HG02884 (cell line): ENCODE results near the gene GRID2.
"Not testable (repeated sequence)": the region's sequence is repeated elsewhere in the genome, so short reads cannot be mapped to it uniquely, and the experiment has no call there.

Source experiments
- ATAC-seq: cut with Tn5 transposase; IDR thresholded peaks from one replicate; pipeline ENCODE4 v1.9.1; 2021; ENCODE audit warnings: mild to moderate bottlenecking, moderate library complexity; ENCODE audit not compliant: unreplicated experiment

Gene GRID2

DNA sequence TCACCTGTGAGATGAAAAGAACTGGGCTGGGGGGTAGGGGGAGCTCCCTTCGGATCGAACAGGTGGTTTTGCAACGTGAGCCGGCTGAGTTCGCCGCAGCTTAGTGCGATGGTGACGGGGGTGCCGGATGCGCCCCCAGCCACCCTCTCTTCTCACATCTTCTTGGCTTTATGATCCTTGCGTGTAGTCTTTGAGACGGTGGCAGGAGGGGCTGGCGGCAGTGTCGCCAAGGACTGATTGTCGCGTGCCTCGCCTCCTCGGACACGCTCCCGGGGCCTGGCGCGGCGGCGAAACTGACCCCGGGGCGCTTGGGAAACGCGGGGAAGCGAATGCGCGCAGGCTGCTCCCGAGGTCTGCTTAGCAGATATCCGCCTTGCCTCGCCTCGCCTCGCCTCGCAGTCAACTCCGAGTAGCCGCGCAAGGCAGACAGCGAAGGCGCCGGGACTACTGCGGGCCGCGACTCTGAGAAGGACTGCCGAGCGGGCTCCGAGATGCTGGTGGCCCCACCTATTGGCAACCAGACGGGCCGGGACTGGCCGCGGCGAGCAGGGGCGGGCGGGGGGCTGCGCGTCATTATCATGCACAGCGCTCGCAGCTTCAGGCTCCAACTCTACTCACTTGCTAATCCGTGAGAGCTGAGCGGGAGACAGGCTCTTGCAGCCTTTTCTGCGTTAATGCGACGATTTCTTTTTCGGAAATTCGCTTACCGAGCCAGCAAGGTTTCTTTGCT, 1.5 kb downstream of the GRID2 start:
- ATAC-seq, result no peak

DNA sequence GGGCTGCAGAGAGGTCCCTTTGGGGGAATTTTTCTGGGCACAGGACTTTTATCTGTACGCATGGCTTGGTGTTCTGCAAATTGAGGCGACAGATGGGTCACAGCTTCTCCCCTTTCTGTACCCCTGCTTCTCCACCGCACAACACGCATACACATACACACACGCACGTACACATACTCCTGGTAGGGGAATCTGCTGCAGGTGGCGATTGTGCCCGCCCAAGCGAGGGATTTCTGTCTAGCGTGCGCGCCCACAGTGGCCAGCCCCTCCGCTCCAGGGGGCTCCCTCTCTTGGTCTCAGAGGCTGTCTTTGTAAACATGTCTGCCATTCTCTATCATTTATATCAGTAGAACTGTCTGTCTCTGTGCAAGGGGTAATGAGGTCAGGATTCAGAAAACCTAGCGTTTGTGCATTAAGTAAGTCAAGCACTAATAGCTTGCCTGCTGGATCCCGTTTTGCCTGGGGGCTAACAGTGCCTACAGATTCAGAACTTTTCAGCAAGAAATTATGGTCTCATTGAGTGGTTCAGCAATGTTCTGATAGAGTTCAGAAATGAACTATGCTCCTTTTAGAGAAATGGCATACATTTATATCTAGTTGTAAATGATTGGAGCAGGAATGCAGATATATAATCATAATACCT, 2.2 kb downstream of the GRID2 start:
- ATAC-seq, result no peak

DNA sequence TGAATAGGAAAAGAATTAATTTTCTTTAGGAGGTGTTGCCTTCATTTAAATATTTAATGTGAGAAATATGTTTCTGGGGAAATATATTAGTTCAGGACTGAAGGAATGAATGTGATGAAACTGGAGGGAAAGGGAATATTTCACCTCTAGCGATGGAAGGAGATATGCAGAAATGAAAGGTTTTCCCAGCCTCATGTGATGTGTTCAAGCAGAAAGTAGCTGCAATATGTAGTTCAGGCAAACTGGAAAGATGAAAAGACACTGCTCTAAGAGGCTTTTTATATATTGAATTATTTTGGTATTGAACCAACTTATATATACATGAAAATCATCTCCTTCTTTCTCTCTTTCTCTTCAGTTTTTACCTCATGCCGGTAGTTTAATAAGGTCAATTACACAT, 3.4 kb downstream of the GRID2 start:
- no peak for ATAC-seq

DNA sequence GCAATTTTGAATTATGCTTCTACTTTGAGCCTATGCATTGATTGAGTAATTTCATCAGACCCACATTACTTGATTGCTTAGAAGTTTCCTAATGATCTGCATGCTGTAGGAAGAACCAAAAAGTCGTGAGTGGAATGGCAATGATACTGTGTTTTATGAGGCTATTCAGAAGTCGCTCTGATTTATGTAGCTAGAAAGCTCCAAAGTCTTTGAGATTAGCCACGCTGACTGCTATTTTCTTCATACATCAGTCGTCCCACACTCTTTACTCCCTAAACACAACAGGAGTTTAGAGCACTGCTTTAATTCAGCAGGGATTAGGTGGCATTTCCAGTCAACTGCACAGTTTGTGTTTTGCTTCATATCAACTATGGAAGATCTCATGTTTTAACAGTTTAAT, 4.1 kb downstream of the GRID2 start:
- no peak for ATAC-seq

DNA sequence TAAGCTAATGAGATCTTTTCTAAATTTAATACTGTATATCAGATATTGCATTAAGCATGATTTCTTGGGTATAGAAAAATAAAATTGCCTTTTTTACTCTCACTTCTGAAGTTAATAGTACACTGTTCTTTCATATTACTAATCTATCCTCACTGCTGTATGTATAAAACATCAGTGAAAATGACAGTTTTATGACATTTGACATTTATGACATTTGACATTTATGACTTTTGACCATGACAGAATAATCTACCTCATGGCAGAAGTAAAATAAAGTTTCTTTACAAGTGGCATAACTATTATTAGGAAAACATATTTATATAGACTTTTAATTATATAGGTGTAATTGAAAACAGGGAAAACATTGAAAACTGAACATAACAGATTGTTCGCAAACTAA, 13.3 kb downstream of the GRID2 start:
- ATAC-seq, result no peak

DNA sequence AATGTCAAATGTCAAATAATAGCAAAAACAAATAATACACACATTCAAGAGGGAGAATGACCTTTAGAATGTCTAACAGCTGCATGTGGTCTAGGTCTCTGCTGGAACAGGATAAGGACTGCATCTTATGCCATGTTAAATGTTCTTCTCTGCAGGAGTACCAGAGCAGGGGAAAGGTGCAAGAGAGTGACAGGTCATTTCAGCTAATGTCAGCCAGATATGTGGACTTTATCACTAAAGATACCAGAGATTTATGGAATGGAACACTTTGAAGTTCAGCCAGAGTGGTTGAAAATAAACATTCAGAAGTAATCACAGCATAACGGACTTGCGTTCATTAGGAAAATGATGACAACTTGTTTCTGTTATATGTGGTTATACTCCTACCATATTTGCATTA, 24.3 kb downstream of the GRID2 start:
- no peak for ATAC-seq

DNA sequence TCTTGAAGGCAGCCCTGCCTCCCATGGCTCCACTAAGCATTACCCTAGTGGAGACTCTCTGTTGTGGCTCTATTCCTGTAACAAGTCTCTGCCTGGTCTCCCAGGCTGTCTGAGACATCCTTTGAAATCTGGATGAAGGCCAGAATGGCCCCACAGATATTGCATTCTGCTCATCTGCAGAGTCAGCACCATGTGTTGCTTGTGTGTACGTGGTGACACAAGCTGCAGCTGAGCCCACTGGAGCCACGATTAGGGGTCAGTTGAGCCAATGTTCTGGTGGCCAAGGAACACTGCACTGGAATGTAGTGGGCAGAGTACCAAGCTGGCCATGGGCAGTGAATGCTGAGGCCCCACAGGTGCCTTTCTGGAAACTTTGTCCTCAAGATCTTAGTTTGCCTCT, 29.2 kb downstream of the GRID2 start:
- ATAC-seq, result no peak

DNA sequence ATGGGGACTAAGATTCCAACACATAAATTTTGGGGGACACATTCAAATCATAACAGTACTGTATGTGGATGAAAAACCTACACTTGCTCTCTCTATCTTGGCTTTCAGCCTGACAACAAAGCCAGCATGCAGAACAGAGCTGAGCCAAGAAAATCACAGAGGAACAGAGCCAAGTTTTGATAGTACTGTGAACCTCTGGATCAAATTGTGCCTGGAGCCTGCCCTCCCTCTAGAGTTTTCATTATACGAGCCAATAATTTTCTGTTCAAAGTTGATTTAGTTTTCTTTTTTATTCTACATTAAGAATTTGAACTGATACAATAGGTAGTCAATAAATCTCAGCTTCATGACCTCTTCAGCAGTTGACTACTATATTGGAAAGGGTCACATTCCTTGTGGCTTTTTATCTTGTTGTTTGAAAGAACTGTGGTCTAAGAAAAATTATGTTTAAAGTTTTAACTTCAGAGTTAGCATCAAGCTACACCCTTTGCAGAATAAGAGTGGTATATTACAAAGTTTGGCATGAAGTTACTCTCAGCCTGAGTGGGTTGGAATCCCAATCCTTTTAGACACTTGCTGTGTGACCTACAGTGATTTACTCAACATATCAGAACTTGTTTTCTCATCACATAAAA, 31.1 kb downstream of the GRID2 start:
- ATAC-seq, result no peak

DNA sequence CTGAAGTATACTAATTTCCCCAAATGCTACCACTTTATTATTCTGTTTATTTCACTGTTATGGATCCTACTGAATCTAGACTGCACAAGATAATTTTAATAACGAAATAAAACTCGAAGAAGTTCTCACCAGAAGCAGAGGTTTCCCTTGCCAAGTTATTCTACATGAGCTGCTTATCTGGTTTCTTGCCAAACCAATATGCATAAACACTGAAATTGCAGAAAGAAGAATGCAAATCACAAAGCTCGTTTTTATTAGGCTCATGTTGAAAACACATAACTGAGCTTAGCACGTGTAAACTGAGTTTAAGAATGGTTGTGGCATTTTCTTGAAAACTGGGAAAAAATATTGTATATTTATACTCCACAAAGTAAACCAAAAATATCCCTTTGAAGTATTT, 35.9 kb downstream of the GRID2 start:
- ATAC-seq, result no peak

DNA sequence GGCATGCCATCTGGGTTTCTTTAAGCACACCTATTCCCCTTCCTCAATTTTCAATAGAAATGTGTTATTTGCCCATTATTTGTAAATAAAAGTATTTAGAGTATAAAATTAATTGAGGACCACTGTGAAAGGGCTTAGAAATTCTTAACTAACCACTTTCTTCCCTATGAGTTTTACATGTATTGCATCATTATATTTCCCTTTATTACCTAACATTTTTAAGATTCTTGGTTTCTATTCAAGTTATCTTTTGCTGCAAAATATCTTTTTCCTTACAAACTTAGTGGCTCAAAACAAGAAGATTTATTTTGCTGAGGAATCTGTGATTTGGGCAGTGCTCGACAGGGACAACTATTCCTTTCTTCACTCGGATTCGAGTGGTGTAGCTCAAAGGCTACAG, 40.5 kb downstream of the GRID2 start:
- no peak for ATAC-seq

DNA sequence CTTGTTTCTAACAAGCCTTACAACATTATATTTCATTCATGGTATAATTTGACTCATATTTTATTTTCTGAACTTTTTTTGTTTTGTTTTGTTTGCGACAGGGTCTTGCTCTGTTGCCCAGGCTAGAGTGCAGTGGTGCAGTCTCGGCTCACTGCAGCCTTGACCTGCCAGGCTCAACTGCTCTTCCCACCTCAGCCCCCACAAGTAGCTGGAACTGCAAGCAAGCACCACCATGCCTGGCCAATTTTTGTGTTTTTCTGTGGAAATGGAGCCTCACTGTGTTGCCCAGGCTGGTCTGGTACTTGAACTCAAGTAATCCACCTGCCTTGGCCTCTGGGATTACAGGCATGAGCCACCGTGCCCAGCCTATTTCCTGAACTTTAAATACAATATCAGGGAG, 42.5 kb downstream of the GRID2 start:
- ATAC-seq, result no peak

DNA sequence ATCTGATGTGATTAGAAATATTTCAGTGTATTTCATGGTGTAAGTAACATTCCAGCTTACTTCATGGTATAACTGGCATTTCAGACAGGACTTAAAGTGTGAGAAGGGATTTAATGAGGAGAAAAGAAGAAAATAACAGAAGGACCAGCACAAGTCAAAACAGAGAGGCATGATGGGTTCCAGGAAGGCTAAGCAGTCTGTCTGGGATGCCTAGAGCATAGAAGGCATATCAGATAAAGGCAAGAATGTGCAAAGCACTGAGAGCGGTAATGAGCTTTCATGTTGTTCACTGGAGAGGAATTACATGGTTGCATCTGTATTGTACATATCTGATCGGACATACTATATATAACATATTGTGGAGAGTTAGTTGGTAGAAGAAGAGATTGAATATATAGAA, 54.2 kb downstream of the GRID2 start:
- no peak for ATAC-seq

DNA sequence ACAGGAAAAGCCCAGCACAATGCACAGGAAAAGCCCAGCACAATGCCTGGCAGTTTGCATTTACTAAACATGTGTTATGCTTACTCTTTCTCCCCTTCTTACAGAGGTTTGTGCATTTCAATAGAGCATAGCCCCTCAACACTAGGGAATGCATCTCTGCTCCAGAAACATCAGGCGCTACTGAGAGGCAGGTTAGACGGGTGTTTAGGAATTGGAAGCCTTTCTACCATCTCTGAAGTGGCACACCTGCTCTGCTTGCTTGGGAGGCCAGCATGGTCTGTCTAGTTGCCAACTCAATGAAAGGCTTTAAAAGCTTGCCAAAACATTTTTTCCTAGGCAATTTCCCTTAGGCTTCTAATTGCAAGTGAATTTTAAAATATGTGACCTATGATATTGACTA, 55.7 kb downstream of the GRID2 start:
- ATAC-seq, result no peak

DNA sequence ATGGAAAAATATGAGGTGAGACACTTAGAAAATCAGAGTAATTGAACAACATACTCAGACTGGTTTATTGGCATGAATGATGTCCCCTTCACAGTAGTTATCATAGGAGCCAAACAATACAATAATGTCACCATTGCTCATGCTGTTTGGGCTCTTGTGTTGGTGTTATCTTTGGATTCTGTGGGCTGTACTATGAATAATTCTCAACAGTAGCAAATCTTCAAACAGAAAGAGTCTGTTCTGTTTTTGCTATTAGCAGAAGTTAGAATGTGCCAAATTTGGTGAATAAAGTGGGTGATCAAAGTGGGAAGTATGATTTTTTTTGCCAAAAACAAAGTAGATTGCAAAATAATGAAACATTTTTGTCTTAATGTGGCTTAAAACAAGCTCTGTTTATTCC, 58.3 kb downstream of the GRID2 start:
- no peak for ATAC-seq

DNA sequence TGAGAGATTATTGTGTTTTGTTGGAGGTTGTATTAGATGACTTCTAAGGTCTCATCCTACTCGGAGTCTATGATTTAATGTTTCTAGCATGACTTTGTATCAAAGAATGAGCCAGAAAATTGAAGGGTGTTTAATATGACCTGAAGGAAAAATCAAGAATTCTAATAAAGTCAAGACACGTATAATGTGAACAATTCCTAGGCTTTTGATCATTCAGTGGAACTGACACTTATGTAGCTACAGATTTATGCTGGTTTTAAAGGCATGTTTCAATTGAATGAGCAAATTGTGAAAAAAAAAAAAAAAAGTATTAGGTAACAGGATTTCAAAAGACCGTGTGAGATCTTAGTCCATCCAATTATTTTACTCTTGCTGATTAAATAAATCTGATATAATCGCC, 64.9 kb downstream of the GRID2 start:
- no peak for ATAC-seq

DNA sequence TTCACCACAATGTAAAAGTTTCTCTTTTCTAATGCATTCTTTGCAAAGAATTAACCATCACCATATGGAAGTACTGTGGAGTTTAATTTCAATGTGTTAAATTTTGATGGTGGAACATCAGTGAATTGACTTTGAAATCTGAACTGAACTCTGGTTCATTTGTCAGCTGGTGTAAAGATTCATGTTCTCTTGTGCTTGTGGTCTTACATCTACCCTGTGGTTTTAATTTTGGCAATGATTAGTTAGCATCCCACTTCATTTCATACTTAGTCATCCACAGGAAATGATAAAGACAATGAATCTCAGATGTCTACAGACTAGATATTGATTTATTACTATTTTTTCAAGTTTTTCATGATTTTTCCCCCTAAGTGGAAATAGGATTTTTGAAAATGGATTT, 77.8 kb downstream of the GRID2 start:
- no peak for ATAC-seq

DNA sequence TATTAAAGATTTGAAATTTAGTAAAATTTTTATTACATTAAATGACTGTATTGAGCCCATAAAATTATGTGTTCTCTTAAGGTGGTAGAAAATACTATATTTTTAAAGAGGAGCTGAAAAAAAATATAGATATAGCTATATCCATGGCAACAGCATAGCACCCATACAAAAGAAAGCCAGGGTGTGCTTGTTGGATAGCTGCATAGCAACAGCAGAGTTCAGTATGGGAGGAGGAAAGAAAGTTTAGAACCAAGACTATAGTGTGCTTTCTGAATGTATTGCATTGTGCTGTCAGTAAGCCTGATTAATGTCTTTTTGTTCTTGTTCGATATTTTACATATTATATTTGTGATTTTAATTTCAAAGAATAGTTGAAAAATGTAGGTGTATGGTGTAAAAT, 78.4 kb downstream of the GRID2 start:
- no peak for ATAC-seq

DNA sequence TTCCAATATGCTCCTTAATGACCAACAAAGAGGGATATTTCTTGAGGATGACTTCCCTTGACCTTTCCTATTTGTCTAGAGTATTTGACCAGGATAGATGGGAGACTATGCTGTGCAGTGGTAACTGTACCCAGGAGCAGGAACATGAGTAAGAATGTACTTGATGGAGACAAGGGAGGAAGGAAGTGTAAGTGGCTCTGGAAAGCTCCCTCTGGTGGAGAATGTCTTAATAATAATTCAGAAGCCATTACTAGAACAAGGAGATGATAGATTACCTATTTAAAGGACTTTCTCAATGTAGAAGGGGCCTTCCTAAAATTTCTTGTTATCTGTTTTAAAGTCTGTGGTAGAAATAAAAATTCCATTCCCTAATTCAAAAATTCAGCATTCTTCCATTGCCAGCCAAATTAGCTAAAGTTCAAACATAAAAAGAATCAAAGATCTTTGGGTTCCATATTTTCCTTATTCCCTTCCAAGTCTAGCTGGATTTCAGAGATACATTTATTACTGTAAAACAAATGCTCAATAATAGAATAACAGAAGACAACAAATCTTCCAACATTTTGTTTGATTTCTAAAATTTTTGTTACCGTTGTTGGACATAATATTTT, 83.8 kb downstream of the GRID2 start:
- peak; percentile 88 for ATAC-seq

DNA sequence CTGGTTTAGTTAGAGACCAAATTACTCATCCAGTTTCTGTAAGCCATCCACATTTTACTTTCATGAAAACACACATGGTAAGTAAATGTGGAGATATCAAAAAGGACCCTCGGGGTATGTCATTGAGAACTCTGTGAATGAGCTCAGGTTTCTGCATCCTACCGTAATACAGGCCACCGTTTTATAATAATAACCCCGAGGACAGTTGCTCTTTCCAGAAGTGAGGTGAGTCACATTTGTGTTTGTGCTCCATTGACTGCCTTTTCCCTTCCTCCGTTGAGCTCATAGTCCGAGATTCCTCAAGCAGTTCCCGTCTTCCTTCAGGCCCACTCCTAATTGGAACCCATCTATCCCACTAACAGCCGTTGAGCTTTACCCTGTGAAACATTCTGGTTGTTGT, 95.3 kb downstream of the GRID2 start:
- ATAC-seq, result no peak

DNA sequence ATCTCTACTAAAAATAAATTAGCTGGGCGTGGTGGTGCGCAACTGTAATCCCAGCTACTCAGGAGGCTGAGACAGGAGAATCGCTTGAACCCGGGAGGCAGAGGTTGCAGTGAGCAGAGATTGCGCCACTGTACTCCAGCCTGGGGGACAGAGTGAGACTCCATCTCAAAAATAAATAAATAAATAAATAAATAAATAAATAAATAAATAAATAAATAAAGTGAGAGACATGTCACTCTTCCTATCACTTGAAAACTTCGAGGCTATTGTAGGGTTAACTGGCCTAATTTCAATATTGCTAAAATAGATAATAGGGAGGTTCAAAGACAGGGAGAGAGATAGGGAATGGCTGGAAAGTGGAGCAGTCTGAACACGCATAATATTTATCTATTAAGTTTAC, 99.8 kb downstream of the GRID2 start:
- ATAC-seq, result not testable (repeated sequence)

DNA sequence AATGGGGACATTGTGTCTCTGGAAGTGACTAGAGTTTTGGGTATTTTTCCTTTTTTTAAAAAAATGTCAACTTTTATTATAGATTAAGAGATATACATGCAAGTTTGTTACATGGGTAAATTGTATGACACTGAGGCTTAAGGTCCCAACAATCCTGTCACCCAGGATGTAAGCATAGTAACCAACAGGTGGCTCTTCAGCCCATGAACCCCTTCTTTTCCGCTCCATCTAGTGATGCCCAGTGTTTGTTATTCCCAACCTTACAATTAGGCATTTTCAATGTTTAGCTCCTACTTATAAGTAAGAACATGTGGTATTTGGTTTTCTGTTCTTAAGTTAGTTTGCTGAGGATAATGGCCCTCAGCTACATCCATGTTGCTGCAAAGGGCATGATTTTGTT, 102.7 kb downstream of the GRID2 start:
- no peak for ATAC-seq

DNA sequence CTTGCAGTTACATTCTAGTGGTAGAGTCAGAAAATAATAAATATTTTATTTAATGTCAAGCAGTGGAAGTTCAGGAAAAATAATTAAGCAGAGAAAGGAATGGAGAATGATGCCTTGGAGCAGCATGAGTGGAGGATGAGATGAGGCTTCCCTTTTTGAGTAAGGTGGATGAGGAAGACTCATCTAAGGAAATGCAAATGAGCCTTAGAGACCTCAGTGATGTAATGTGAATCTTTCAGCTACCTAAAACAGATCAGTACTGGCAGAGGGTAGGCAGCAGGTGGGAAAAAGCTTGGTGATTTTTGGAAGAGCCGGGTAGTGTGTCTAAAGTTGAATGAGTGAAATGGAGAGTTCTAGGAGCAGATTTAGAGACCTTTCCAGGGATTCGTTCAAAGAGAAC, 118.2 kb downstream of the GRID2 start:
- ATAC-seq, result peak; percentile 97
